ENCODE data around the gene GASK1A.

DNA sequence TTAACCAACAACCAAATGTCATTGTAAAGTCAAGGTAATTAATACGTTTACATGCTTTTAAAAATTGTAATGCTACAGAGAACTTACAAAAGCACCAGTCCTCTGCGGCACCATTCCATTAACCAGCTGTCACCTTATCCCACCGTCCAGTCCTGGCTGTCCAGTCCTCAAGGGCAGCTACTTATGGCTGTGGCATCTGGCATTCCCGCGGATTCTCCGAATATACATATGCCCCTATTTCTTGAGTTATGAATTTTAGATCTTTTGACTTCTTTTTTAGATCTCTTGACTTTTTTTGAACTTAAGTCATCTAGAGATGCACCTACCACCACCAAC is 127.2 kb downstream of the GASK1A start:
- TF ChIP-seq, protein P1, sequence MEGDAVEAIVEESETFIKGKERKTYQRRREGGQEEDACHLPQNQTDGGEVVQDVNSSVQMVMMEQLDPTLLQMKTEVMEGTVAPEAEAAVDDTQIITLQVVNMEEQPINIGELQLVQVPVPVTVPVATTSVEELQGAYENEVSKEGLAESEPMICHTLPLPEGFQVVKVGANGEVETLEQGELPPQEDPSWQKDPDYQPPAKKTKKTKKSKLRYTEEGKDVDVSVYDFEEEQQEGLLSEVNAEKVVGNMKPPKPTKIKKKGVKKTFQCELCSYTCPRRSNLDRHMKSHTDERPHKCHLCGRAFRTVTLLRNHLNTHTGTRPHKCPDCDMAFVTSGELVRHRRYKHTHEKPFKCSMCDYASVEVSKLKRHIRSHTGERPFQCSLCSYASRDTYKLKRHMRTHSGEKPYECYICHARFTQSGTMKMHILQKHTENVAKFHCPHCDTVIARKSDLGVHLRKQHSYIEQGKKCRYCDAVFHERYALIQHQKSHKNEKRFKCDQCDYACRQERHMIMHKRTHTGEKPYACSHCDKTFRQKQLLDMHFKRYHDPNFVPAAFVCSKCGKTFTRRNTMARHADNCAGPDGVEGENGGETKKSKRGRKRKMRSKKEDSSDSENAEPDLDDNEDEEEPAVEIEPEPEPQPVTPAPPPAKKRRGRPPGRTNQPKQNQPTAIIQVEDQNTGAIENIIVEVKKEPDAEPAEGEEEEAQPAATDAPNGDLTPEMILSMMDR (conservative IDR thresholded peaks at IDR 0.05 in 1 of 2, IDR thresholded peaks at IDR 0.05 in 1 of 2; ENCODE audit: low read depth in 1 of 2, low read length in 2 of 2), result no peak
- no peak for TF ChIP-seq EZH2 (IDR thresholded peaks at IDR 0.05; ENCODE audit: low read length, missing control alignments)

All from fibroblast of lung (primary cell).